HEK293 (cell line): ENCODE results near the gene TFB2M.

Experiments
- ATF2 ChIP-seq: fragments of 450-650 bp; formaldehyde crosslinking; IDR thresholded peaks from 2 replicates; pipeline ENCODE4 v1.5.1; 2016; ENCODE audit warnings: missing biosample characterization, missing genetic modification characterization, low read depth
- CTCF ChIP-seq: fragments of 450-650 bp; formaldehyde crosslinking; IDR thresholded peaks from 2 replicates; pipeline ENCODE4 v1.5.1; 2016; ENCODE audit warnings: missing biosample characterization, missing genetic modification characterization
- GLI4 ChIP-seq: fragments of 450-650 bp; formaldehyde crosslinking; IDR thresholded peaks from 2 replicates; pipeline ENCODE4 v1.5.1; 2016; ENCODE audit warnings: missing biosample characterization, missing genetic modification characterization
- HOXA7 ChIP-seq: sonication (generic); formaldehyde crosslinking; IDR thresholded peaks from 2 replicates; pipeline ENCODE4 v1.8.1; 2022; ENCODE audit warnings: missing genetic modification reagents, borderline replicate concordance
- PRDM1 ChIP-seq: fragments of 450-650 bp; formaldehyde crosslinking; IDR thresholded peaks from 2 replicates; pipeline ENCODE4; 2016; ENCODE audit warnings: missing biosample characterization, missing genetic modification characterization
- PRDM4 ChIP-seq: fragments of 450-650 bp; formaldehyde crosslinking; IDR thresholded peaks from 2 replicates; pipeline ENCODE4 v1.5.1; 2017; ENCODE audit warnings: missing biosample characterization, missing genetic modification characterization
- YY1 ChIP-seq: fragments of 450-650 bp; formaldehyde crosslinking; IDR thresholded peaks from 2 replicates; pipeline ENCODE4 v1.5.1; 2018; ENCODE audit warnings: missing biosample characterization, missing genetic modification characterization
- ZNF157 ChIP-seq: fragments of 450-650 bp; formaldehyde crosslinking; IDR thresholded peaks from 2 replicates; pipeline ENCODE4 v1.5.1; 2016; ENCODE audit warnings: missing biosample characterization, missing genetic modification characterization
- ZNF16 ChIP-seq: fragments of 450-650 bp; formaldehyde crosslinking; IDR thresholded peaks from 2 replicates; pipeline ENCODE4 v1.5.1; 2016; ENCODE audit warnings: low read depth, missing biosample characterization, missing genetic modification characterization
- ZNF521 ChIP-seq: fragments of 450-650 bp; formaldehyde crosslinking; IDR thresholded peaks from 2 replicates; pipeline ENCODE4 v1.5.1; 2017; ENCODE audit warnings: missing biosample characterization, mild to moderate bottlenecking, missing genetic modification characterization
- ZNF843 ChIP-seq: fragments of 450-650 bp; formaldehyde crosslinking; IDR thresholded peaks from 2 replicates; pipeline ENCODE4 v1.5.1; 2016; ENCODE audit warnings: missing biosample characterization, missing genetic modification characterization
- ZSCAN4 ChIP-seq: fragments of 450-650 bp; formaldehyde crosslinking; IDR thresholded peaks from 2 replicates; pipeline ENCODE4 v1.5.1; 2017; ENCODE audit warnings: missing biosample characterization, missing genetic modification characterization
- TF ChIP-seq, protein P1 (sequence below): fragments of 450-650 bp; formaldehyde crosslinking; IDR thresholded peaks from 2 replicates; pipeline ENCODE4 v1.5.1; 2016; ENCODE audit warnings: missing biosample characterization, missing genetic modification characterization

DNA sequence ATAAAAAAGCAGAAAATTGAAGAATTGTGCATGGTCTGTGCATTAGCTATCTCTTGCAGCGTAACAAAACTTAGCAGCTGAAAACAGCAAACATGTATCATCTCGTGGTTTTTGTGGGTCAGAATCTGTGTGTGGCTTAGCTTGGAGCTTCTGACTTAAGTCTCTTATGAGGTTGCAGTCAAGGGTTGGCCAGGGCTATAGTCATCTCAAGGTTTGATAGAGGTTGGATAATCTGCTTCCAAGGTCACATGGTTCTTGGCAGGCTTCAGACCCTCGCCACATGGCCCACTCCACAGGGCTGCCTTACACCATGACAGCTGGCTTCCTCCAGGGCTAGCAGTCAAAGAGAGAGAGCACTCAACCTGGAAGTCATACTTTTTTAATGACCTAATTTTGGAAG lies 36.1 kb upstream of the TFB2M start:
- no peak for TF ChIP-seq CTCF
- no peak for TF ChIP-seq ZNF843 (tag by site-specific recombination)
- TF ChIP-seq ZNF16 (tag by site-specific recombination), result no peak
- TF ChIP-seq, protein P1, sequence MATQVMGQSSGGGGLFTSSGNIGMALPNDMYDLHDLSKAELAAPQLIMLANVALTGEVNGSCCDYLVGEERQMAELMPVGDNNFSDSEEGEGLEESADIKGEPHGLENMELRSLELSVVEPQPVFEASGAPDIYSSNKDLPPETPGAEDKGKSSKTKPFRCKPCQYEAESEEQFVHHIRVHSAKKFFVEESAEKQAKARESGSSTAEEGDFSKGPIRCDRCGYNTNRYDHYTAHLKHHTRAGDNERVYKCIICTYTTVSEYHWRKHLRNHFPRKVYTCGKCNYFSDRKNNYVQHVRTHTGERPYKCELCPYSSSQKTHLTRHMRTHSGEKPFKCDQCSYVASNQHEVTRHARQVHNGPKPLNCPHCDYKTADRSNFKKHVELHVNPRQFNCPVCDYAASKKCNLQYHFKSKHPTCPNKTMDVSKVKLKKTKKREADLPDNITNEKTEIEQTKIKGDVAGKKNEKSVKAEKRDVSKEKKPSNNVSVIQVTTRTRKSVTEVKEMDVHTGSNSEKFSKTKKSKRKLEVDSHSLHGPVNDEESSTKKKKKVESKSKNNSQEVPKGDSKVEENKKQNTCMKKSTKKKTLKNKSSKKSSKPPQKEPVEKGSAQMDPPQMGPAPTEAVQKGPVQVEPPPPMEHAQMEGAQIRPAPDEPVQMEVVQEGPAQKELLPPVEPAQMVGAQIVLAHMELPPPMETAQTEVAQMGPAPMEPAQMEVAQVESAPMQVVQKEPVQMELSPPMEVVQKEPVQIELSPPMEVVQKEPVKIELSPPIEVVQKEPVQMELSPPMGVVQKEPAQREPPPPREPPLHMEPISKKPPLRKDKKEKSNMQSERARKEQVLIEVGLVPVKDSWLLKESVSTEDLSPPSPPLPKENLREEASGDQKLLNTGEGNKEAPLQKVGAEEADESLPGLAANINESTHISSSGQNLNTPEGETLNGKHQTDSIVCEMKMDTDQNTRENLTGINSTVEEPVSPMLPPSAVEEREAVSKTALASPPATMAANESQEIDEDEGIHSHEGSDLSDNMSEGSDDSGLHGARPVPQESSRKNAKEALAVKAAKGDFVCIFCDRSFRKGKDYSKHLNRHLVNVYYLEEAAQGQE (tag by site-specific recombination), result no peak
- no peak for TF ChIP-seq GLI4 (tag by site-specific recombination)
- TF ChIP-seq ZSCAN4 (tag by site-specific recombination), result no peak
- TF ChIP-seq YY1 (tag by site-specific recombination), result no peak
- no peak for TF ChIP-seq PRDM4 (tag by site-specific recombination)
- TF ChIP-seq ATF2 (tag by site-specific recombination), result no peak
- TF ChIP-seq HOXA7, result no peak
- TF ChIP-seq ZNF521, result no peak
- TF ChIP-seq PRDM1, result no peak
- no peak for TF ChIP-seq ZNF157
